IMR-90 (cell line): ENCODE measurements around the gene ATP2A3. TPM values are rescaled to one million over a fixed set of nuclear protein-coding genes. Genes with fewer than 3 reads are reported as not detected.

ENCODE experiments used
- ATAC-seq: fragments of 200-7000 bp; cut with Tn5 transposase; 2 replicates; pipeline ENCODE4 v1.9.1; 2020; ENCODE audit warnings: low read depth, mild to moderate bottlenecking, moderate library complexity
- BruUV-seq: library from RNA; stranded (reverse); fragments of 400-500 nt; replicated peaks from 2 replicates; lab custom pipeline; 2021; lab: Mats Ljungman, UMichigan
- CTCF ChIA-PET: fragments of 300-600 bp; formaldehyde crosslinking; extraction: SDS; loops from one replicate; lab custom pipeline; 2021; ENCODE audit warnings: antibody characterized with exemption; lab: Yijun Ruan, JAX
- POLR2A ChIA-PET: fragments of 300-600 bp; sonication (Branson Sonifier 250); formaldehyde crosslinking; loops from one replicate; lab custom pipeline; 2022; ENCODE audit warnings: antibody characterized with exemption; ENCODE audit not compliant: unreplicated experiment; lab: Charles Lee
- DNase-seq: peaks from one replicate; pipeline ENCODE4 v3.0.0; 2013
- H2AFZ ChIP-seq: replicated peaks from 2 replicates; pipeline ENCODE3; 2013; ENCODE audit warnings: low read length, mild to moderate bottlenecking; ENCODE audit not compliant: poor library complexity
- H2AK5ac ChIP-seq: 2 replicates; pipeline ENCODE4 v1.6.1; 2013; ENCODE audit warnings: low read depth, low read length, inconsistent platforms
- H2AK9ac ChIP-seq: replicated peaks from 2 replicates; pipeline ENCODE3; 2013; ENCODE audit warnings: mild to moderate bottlenecking, low read depth, low read length, moderate library complexity; ENCODE audit not compliant: poor library complexity
- H2BK120ac ChIP-seq: 2 replicates; pipeline ENCODE4 v1.6.1; 2013; ENCODE audit warnings: low read depth, low read length, inconsistent platforms
- H2BK15ac ChIP-seq: 3 replicates; pipeline ENCODE4 v1.6.1; 2013; ENCODE audit warnings: low read depth, low read length, inconsistent platforms
- H2BK20ac ChIP-seq: 2 replicates; pipeline ENCODE4 v1.6.1; 2013; ENCODE audit warnings: low read depth, mild to moderate bottlenecking, inconsistent platforms, low read length, moderate library complexity
- H2BK5ac ChIP-seq: 2 replicates; pipeline ENCODE4 v1.6.1; 2013; ENCODE audit warnings: mild to moderate bottlenecking, low read depth, low read length, inconsistent platforms; ENCODE audit not compliant: poor library complexity, severe bottlenecking
- H3K14ac ChIP-seq: replicated peaks from 2 replicates; pipeline ENCODE4 v1.6.1; 2013; ENCODE audit warnings: low read depth, low read length, inconsistent platforms
- H3K18ac ChIP-seq: 2 replicates; pipeline ENCODE4 v1.6.1; 2013; ENCODE audit warnings: low read depth, low read length, control low read depth
- H3K23ac ChIP-seq: 2 replicates; pipeline ENCODE4 v1.6.1; 2013; ENCODE audit warnings: low read depth, low read length, inconsistent platforms
- H3K27ac ChIP-seq: 2 replicates; pipeline ENCODE4 v1.5.1; 2013; ENCODE audit warnings: mild to moderate bottlenecking, control low read depth, low read length; ENCODE audit not compliant: insufficient read depth
- H3K27me3 ChIP-seq: 2 replicates; pipeline ENCODE4 v1.6.1; 2013; ENCODE audit warnings: low read length; ENCODE audit not compliant: control insufficient read depth, insufficient read depth
- H3K36me3 ChIP-seq: 2 replicates; pipeline ENCODE4 v1.6.1; 2013; ENCODE audit warnings: low read length, mixed read lengths; ENCODE audit not compliant: control insufficient read depth, insufficient read depth
- H3K4ac ChIP-seq: 2 replicates; pipeline ENCODE4 v1.6.1; 2013; ENCODE audit warnings: low read depth, low read length, inconsistent platforms
- H3K4me1 ChIP-seq: 2 replicates; pipeline ENCODE4 v1.6.1; 2013; ENCODE audit warnings: low read length, mixed read lengths; ENCODE audit not compliant: control insufficient read depth, insufficient read depth
- H3K4me2 ChIP-seq: 2 replicates; pipeline ENCODE4 v1.6.1; 2013; ENCODE audit warnings: low read depth, mild to moderate bottlenecking, control low read depth, low read length, moderate library complexity
- H3K4me3 ChIP-seq: 2 replicates; pipeline ENCODE4 v1.5.1; 2013; ENCODE audit warnings: low read depth, mild to moderate bottlenecking, control low read depth, low read length, moderate library complexity; ENCODE audit not compliant: insufficient read depth
- H3K56ac ChIP-seq: 2 replicates; pipeline ENCODE4 v1.6.1; 2013; ENCODE audit warnings: low read length, inconsistent platforms; ENCODE audit not compliant: insufficient read depth; ENCODE audit errors: extremely low read depth
- H3K79me1 ChIP-seq, 2 experiments: 2 replicates each; pipeline ENCODE4 v1.6.1; 2013; ENCODE audit warnings: low read length in 2 of 2, inconsistent platforms in 1 of 2, low read depth in 1 of 2
- H3K9ac ChIP-seq: 2 replicates; pipeline ENCODE4 v1.6.1; 2013; ENCODE audit warnings: low read depth, low read length, control low read depth
- H3K9me1 ChIP-seq: 2 replicates; pipeline ENCODE4 v1.6.1; 2013; ENCODE audit warnings: low read length, inconsistent platforms; ENCODE audit not compliant: insufficient read depth
- H3K9me3 ChIP-seq: 2 replicates; pipeline ENCODE4 v1.6.1; 2013; ENCODE audit warnings: low read length; ENCODE audit not compliant: control insufficient read depth, insufficient read depth
- H4K20me1 ChIP-seq: 2 replicates; pipeline ENCODE4 v1.6.1; 2013; ENCODE audit warnings: low read length, inconsistent platforms; ENCODE audit not compliant: insufficient read depth
- H4K5ac ChIP-seq: 2 replicates; pipeline ENCODE4 v1.6.1; 2013; ENCODE audit warnings: mild to moderate bottlenecking, low read depth, low read length, control low read depth
- H4K8ac ChIP-seq, 2 experiments: 2 replicates each; pipeline ENCODE4 v1.6.1; 2013; ENCODE audit warnings: low read depth in 2 of 2, low read length in 2 of 2, control low read depth in 1 of 2, inconsistent platforms in 1 of 2
- H4K91ac ChIP-seq: 2 replicates; pipeline ENCODE4 v1.6.1; 2013; ENCODE audit warnings: low read depth, low read length, inconsistent platforms; ENCODE audit not compliant: insufficient read depth
- CEBPB ChIP-seq: IDR thresholded peaks from 2 replicates; pipeline ENCODE4 v1.6.1; 2012; ENCODE audit warnings: low read depth, low read length, improper control_type of control experiment
- FOS ChIP-seq: fragments of 150-350 bp; IDR thresholded peaks from 2 replicates; pipeline ENCODE4 v1.6.1; 2016; ENCODE audit warnings: low read depth, low read length
- POLR2A ChIP-seq: IDR thresholded peaks from 2 replicates; pipeline ENCODE4 v1.6.1; 2012; ENCODE audit warnings: mild to moderate bottlenecking, low read depth, low read length
- RAD21 ChIP-seq: IDR thresholded peaks from 2 replicates; pipeline ENCODE4 v1.6.1; 2012; ENCODE audit warnings: low read length, improper control_type of control experiment
- WGBS, 2 experiments: methylation state at CpG; one replicate each; pipeline versions ENCODE4 v1.1.5 to v1.1.7; 2013; ENCODE audit warnings: missing lambda C conversion rate in 2 of 2; ENCODE audit not compliant: insufficient read length in 1 of 2; ENCODE audit errors: extremely low coverage in 2 of 2; 5-methylcytosine and 5-hydroxymethylcytosine counted together
- dilution Hi-C: fragments of 300-500 bp; cut with HindIII; formaldehyde crosslinking; loops from one replicate; pipeline ENCODE4 v1.14.3; 2018; ENCODE audit warnings: low sequenced_read_pairs; ENCODE audit not compliant: unreplicated experiment
- in situ Hi-C: fragments of 300-500 bp; cut with MboI; formaldehyde crosslinking; loops from 3 replicates; pipeline ENCODE4 v1.14.3; 2019; ENCODE audit warnings: low sequenced_read_pairs, inconsistent platforms, mixed read lengths
- intact Hi-C: fragments of 100-400 bp; cut with micrococcal nuclease; formaldehyde crosslinking; loops from 2 replicates; pipeline ENCODE4 v1.10.0; 2022
- polyA plus RNA-seq, 3 experiments: library from polyadenylated mRNA; depleted of rRNA; stranded (reverse); fragments of >200 nt; gene quantifications; 2 replicates each; pipeline ENCODE4 v1.2.3, GENCODE V29; 2012; ENCODE audit warnings: low replicate concordance in 1 of 3
- total RNA-seq: library from RNA; depleted of rRNA; stranded (reverse); fragments of >200 nt; gene quantifications from 2 replicates; pipeline ENCODE4 v1.2.3, GENCODE V29; 2012

The ATP2A3 gene
- total and polyA plus RNA-seq, 2 of the 4 experiments (the other 2 are of a cell fraction): 0.18 to 0.63 TPM

GRCh38 chr17:3960764-3961163 is 3.5 kb downstream of the ATP2A3 start:
- Histone ChIP-seq H3K4me2 (no peak overlapping the region), H2AFZ (peak overlapping the region; percentile 34), H2AK9ac (peak overlapping the region; percentile 75), H2BK120ac (peak overlapping the region; percentile 54; the same call in 1 of the 2 replicates), H3K4me3 (no peak overlapping the region), H3K14ac (0 out of 2 replicates have a peak overlapping the region, but pooled peaks have one; percentile 1), H4K8ac (no peak overlapping the region), H2AK5ac (peak overlapping the region; percentile 8; the same call in 1 of the 2 replicates), H2BK20ac (no peak overlapping the region; the same call in 1 of the 2 replicates), H3K27ac (no peak overlapping the region), H3K9ac (no peak overlapping the region), H4K5ac (no peak overlapping the region), H4K20me1 (no peaks in the 10 kb centered on the region), H3K23ac (no peak overlapping the region), H3K18ac (no peak overlapping the region), H3K79me1 (no peaks in the 10 kb centered on the region), H3K27me3 (peaks cover 36% of the 10 kb centered on the region), H3K56ac (peak overlapping the region; percentile 10; the same call in 1 of the 2 replicates), H4K91ac (no peak overlapping the region), H3K4me1 (peaks cover 19% of the 10 kb centered on the region), H3K9me1 (peaks cover 10% of the 10 kb centered on the region), H3K4ac (peak overlapping the region; percentile 31), H3K9me3 (no peaks in the 10 kb centered on the region), H2BK15ac (peak overlapping the region; percentile 41; the same call in 1 of the 3 replicates), H3K36me3 (no peaks in the 10 kb centered on the region), H2BK5ac (no peak overlapping the region)
- in situ Hi-C loops (no loop called here), intact Hi-C loops (no loop called here), dilution Hi-C loops (no loop called here)
- ATAC-seq (no peak), DNase-seq (peak; percentile 55)
- no TSS peak for BruUV-seq
- CTCF ChIA-PET: no interaction called here
- TF ChIP-seq CEBPB (peak; percentile 78), FOS (no peak), RAD21 (no peak), POLR2A (no peak)
- POLR2A ChIA-PET: no interaction called here
- 55% methylated on average over 11 of the region's 14 CpGs; no CpG with 5 or more reads in 1 of the 2 experiments for WGBS, 2 experiments
